T-helper 9 cell (primary cell): ENCODE data around the gene ACER3.

Source experiments
- DNase-seq: peaks from one replicate; pipeline ENCODE4 v3.0.0-alpha.2; 2020

The ACER3 gene

GRCh38 chr11:77064648-77065217, 204.0 kb downstream of the ACER3 start:
- no peak for DNase-seq

GRCh38 chr11:77065878-77066228, 205.1 kb downstream of the ACER3 start:
- DNase-seq: no peak

- DNase-seq: peak; percentile 82
Measured at GRCh38 chr11:77066229-77067042, 205.7 kb downstream of the ACER3 start, which contains the start of gene CAPN5. Gene CAPN5 (plus strand): TSS chr11:77066971. CDS start chr11:77084887, 17,916 bp downstream.

GRCh38 chr11:77067861-77068443, 207.2 kb downstream of the ACER3 start:
- DNase-seq: no peak

GRCh38 chr11:77068457-77069335, 208.0 kb downstream of the ACER3 start:
- DNase-seq: no peak

GRCh38 chr11:77069336-77069968, 208.7 kb downstream of the ACER3 start:
- no peak for DNase-seq

- no peak for DNase-seq
Measured at GRCh38 chr11:77069969-77070582, 209.4 kb downstream of the ACER3 start.

- no peak for DNase-seq
Measured at GRCh38 chr11:77071077-77071476, 210.4 kb downstream of the ACER3 start.

GRCh38 chr11:77071671-77072605, 211.2 kb downstream of the ACER3 start:
- DNase-seq: no peak

- no peak for DNase-seq
Measured at GRCh38 chr11:77072851-77073327, 212.2 kb downstream of the ACER3 start.

GRCh38 chr11:77073328-77074001, 212.7 kb downstream of the ACER3 start:
- no peak for DNase-seq

- DNase-seq: no peak
Measured at GRCh38 chr11:77074205-77074604, 213.5 kb downstream of the ACER3 start.

GRCh38 chr11:77074626-77075221, 214.0 kb downstream of the ACER3 start:
- no peak for DNase-seq

GRCh38 chr11:77075425-77075905, 214.7 kb downstream of the ACER3 start:
- no peak for DNase-seq
